Measurements from ENCODE around the gene ASB9.
"Not testable (repeated sequence)": the region's sequence is repeated elsewhere in the genome, so short reads cannot be mapped to it uniquely, and the experiment has no call there.

ASB9 gene

GRCh38 chrX:15200871-15201270 lies 69.0 kb downstream of the ASB9 start:
- no peaks in the 10 kb centered on the region for H3K9me2 ChIP-seq (replicated peaks; ENCODE audit: insufficient read depth, low read length)
- no peaks in the 10 kb centered on the region for H3K27me3 ChIP-seq (ENCODE audit: low read length)
- no peaks in the 10 kb centered on the region for H3K9me3 ChIP-seq (ENCODE audit: insufficient read depth, low read length)
- no peaks in the 10 kb centered on the region for H3F3A ChIP-seq (ENCODE audit: insufficient read depth)
- no peak overlapping the region for H2AFZ ChIP-seq (ENCODE audit: low read depth, low read length, severe bottlenecking)
- TF ChIP-seq CTCF (IDR thresholded peaks at IDR 0.05; ENCODE audit: insufficient read depth, low read length, poor library complexity, severe bottlenecking) (no peak), EZH2phosphoT487 (conservative IDR thresholded peaks at IDR 0.05; ENCODE audit: low read length) (no peak)
- no peaks in the 10 kb centered on the region for H4K20me1 ChIP-seq (ENCODE audit: low read depth, low read length)
- H3K9ac ChIP-seq (ENCODE audit: low read length) = no peak overlapping the region
- H3K36me3 ChIP-seq (ENCODE audit: low read length) = no peaks in the 10 kb centered on the region
- H3K27ac ChIP-seq (ENCODE audit: low read depth, low read length) = no peak overlapping the region
- H3K4me2 ChIP-seq (ENCODE audit: low read depth, low read length, poor library complexity, severe bottlenecking) = no peak overlapping the region
- H3K79me2 ChIP-seq (ENCODE audit: insufficient read depth, low read length) = no peaks in the 10 kb centered on the region
- no peak overlapping the region for H3K4me3 ChIP-seq (ENCODE audit: insufficient read depth, low read length, poor library complexity, severe bottlenecking)

GRCh38 chrX:15198608-15199202 lies 71.2 kb downstream of the ASB9 start:
- H3K9me2 ChIP-seq (replicated peaks; ENCODE audit: insufficient read depth, low read length); H3K27me3 ChIP-seq (ENCODE audit: low read length); H3K4me2 ChIP-seq (ENCODE audit: low read depth, low read length, poor library complexity, severe bottlenecking); H3F3A ChIP-seq (ENCODE audit: insufficient read depth); H3K9ac ChIP-seq (ENCODE audit: low read length); H3K9me3 ChIP-seq (ENCODE audit: insufficient read depth, low read length); H3K4me3 ChIP-seq (ENCODE audit: insufficient read depth, low read length, poor library complexity, severe bottlenecking); H4K20me1 ChIP-seq (ENCODE audit: low read depth, low read length); H3K79me2 ChIP-seq (ENCODE audit: insufficient read depth, low read length); H3K36me3 ChIP-seq (ENCODE audit: low read length); H2AFZ ChIP-seq (ENCODE audit: low read depth, low read length, severe bottlenecking); H3K27ac ChIP-seq (ENCODE audit: low read depth, low read length): not testable (repeated sequence)

GRCh38 chrX:15194146-15194545 lies 75.7 kb downstream of the ASB9 start:
- H3K27me3 ChIP-seq (ENCODE audit: low read length) = no peaks in the 10 kb centered on the region
- no peaks in the 10 kb centered on the region for H3K79me2 ChIP-seq (ENCODE audit: insufficient read depth, low read length)
- H3K27ac ChIP-seq (ENCODE audit: low read depth, low read length) = no peak overlapping the region
- H2AFZ ChIP-seq (ENCODE audit: low read depth, low read length, severe bottlenecking) = no peak overlapping the region
- no peaks in the 10 kb centered on the region for H3F3A ChIP-seq (ENCODE audit: insufficient read depth)
- no peak overlapping the region for H3K4me3 ChIP-seq (ENCODE audit: insufficient read depth, low read length, poor library complexity, severe bottlenecking)
- H3K4me2 ChIP-seq (ENCODE audit: low read depth, low read length, poor library complexity, severe bottlenecking) = no peak overlapping the region
- no peak overlapping the region for H3K9ac ChIP-seq (ENCODE audit: low read length)
- no peaks in the 10 kb centered on the region for H4K20me1 ChIP-seq (ENCODE audit: low read depth, low read length)
- TF ChIP-seq EZH2phosphoT487 (conservative IDR thresholded peaks at IDR 0.05; ENCODE audit: low read length) (no peak), CTCF (IDR thresholded peaks at IDR 0.05; ENCODE audit: insufficient read depth, low read length, poor library complexity, severe bottlenecking) (no peak)
- no peaks in the 10 kb centered on the region for H3K9me3 ChIP-seq (ENCODE audit: insufficient read depth, low read length)
- H3K9me2 ChIP-seq (replicated peaks; ENCODE audit: insufficient read depth, low read length) = no peaks in the 10 kb centered on the region
- no peaks in the 10 kb centered on the region for H3K36me3 ChIP-seq (ENCODE audit: low read length)
